ENCODE results near the gene SPACA9. TPM values are rescaled to one million over a fixed set of nuclear protein-coding genes. Genes with fewer than 3 reads are reported as not detected.

Gene SPACA9
- total RNA-seq, 1 donor from 2014 or later, result 5.7 TPM

DNA sequence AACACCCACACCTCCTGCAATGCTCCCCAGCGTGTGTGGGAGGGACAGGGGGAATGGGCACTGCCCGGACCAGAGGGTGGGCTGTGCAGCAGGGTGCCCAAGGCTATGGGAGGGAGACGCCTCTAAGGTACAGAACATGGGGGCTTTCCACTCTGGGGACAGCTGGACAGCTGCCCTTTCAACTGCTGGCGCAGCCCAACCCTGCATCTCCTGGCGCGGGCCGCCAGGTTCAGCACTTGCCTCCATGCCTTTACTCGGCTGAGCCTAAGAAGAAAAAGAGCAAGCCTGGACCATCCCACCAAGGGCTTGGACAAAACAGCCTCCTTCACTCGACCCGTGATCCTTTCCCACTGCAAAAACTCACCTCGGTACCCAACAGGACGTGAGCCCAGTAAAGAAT lies 15.6 kb upstream of the SPACA9 start:
- Histone ChIP-seq H3K27ac (replicated peaks) (no peak overlapping the region), H3K4me1 (peaks cover 1% of the 10 kb centered on the region), H3K36me3 (no peaks in the 10 kb centered on the region), H3K4me3 (no peak overlapping the region), H3K9me3 (replicated peaks) (no peaks in the 10 kb centered on the region), H3K27me3 (ENCODE audit: low read depth) (peaks cover 4% of the 10 kb centered on the region)
- TF ChIP-seq, protein P1, sequence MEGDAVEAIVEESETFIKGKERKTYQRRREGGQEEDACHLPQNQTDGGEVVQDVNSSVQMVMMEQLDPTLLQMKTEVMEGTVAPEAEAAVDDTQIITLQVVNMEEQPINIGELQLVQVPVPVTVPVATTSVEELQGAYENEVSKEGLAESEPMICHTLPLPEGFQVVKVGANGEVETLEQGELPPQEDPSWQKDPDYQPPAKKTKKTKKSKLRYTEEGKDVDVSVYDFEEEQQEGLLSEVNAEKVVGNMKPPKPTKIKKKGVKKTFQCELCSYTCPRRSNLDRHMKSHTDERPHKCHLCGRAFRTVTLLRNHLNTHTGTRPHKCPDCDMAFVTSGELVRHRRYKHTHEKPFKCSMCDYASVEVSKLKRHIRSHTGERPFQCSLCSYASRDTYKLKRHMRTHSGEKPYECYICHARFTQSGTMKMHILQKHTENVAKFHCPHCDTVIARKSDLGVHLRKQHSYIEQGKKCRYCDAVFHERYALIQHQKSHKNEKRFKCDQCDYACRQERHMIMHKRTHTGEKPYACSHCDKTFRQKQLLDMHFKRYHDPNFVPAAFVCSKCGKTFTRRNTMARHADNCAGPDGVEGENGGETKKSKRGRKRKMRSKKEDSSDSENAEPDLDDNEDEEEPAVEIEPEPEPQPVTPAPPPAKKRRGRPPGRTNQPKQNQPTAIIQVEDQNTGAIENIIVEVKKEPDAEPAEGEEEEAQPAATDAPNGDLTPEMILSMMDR (IDR thresholded peaks at IDR 0.05; ENCODE audit: borderline replicate concordance), result no peak
- DNase-seq, result no peak
- intact Hi-C loops (cut with micrococcal nuclease), result no loop called here

DNA sequence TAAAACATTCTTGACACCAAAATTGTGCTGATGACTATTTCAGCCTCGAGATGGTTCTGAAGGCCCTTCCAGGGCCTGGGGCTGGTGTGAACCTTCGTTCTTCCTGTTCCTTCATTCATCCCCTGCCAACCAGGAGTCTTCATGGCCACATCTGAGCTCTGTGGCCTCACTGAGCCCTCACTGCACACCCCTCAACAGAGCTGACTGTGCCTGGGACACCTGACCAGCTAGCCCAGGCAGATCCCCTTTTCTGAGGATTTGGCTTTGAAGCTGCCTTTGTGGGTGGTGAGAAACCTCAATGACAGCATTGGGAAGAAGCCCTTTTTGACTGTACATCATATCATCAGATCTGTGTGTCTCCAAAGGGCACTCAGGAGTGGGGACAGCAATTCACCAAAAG lies 14.4 kb upstream of the SPACA9 start:
- H3K36me3 ChIP-seq, result no peaks in the 10 kb centered on the region
- H3K27me3 ChIP-seq (ENCODE audit: low read depth), result no peaks in the 10 kb centered on the region
- H3K4me3 ChIP-seq, result no peak overlapping the region
- DNase-seq, result no peak
- no peaks in the 10 kb centered on the region for H3K4me1 ChIP-seq
- H3K27ac ChIP-seq (replicated peaks), result no peak overlapping the region
- no peaks in the 10 kb centered on the region for H3K9me3 ChIP-seq (replicated peaks)
- TF ChIP-seq, protein P1 (IDR thresholded peaks at IDR 0.05; ENCODE audit: borderline replicate concordance), result no peak
- intact Hi-C loops (cut with micrococcal nuclease), result no loop called here

DNA sequence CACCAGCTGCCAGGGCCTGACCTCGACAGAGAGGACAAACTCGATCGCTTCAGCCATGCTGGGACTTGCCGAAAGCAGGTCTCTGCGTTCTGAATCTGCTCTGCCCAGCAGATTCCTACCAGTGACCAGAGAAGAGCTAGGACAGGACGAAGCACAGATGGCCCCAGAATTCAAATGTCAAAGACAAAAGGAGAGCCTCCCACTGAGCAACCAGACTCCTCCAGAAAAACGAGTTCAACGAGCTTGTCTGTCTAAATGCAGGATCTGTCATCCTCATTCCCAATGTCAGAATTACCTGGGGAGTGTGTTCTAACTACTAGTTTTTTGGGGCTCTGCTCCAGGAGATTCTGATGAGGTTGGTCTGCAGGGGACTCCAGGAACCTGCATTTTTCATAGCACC lies 14.0 kb upstream of the SPACA9 start:
- H3K27me3 ChIP-seq (ENCODE audit: low read depth), result peaks cover 3% of the 10 kb centered on the region
- no peaks in the 10 kb centered on the region for H3K9me3 ChIP-seq (replicated peaks)
- TF ChIP-seq, protein P1 (IDR thresholded peaks at IDR 0.05; ENCODE audit: borderline replicate concordance), result no peak
- no peaks in the 10 kb centered on the region for H3K36me3 ChIP-seq
- DNase-seq, result no peak
- no peaks in the 10 kb centered on the region for H3K4me1 ChIP-seq
- intact Hi-C loops (cut with micrococcal nuclease), result no loop called here
- no peak overlapping the region for H3K27ac ChIP-seq (replicated peaks)
- no peak overlapping the region for H3K4me3 ChIP-seq

DNA sequence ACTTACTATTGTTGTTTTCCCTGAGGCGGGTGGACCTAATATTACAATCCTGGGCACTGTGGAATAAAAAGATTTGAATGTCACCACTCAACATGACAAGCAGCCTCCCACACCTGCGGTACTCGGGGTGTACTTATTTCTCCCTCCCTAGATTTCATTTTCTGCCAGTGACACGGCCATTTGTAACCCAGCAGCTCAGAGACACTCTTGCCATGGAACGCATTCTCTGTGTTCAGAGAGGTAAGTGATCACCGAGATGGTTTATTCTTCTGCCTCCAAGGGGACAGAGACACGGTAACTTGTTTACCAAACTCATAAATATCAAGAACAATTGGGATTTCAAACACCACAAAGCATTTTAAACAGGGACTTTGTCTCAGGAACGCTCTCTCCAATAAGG lies 11.8 kb upstream of the SPACA9 start:
- DNase-seq, result no peak
- H3K4me3 ChIP-seq, result no peak overlapping the region
- peaks cover 4% of the 10 kb centered on the region for H3K27me3 ChIP-seq (ENCODE audit: low read depth)
- H3K27ac ChIP-seq (replicated peaks), result no peak overlapping the region
- intact Hi-C loops (cut with micrococcal nuclease), result no loop called here
- no peaks in the 10 kb centered on the region for H3K9me3 ChIP-seq (replicated peaks)
- no peaks in the 10 kb centered on the region for H3K4me1 ChIP-seq
- TF ChIP-seq, protein P1 (IDR thresholded peaks at IDR 0.05; ENCODE audit: borderline replicate concordance), result no peak
- no peaks in the 10 kb centered on the region for H3K36me3 ChIP-seq

DNA sequence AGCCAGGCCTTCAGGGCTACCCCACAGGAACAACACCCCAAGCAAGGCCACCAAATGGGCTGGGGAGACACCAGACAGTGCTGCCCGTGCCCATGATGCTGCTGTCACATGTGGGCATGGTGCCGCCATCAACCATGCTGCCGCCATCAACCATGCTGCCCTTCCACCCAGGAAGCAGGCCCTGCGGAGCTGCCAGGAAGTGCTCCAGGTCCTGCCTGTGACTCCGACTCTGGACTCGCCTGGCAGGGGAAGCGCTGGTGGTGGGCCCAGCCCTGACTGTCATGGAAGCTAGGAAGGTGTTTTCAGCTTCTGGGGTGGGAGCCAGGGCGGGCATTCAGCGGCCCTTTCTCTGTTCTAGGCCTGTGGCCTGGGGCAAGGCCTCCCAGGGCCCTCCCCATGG lies 9.4 kb upstream of the SPACA9 start:
- no peaks in the 10 kb centered on the region for H3K9me3 ChIP-seq (replicated peaks)
- no peak overlapping the region for H3K4me3 ChIP-seq
- no peak for DNase-seq
- H3K27ac ChIP-seq (replicated peaks), result no peak overlapping the region
- intact Hi-C loops (cut with micrococcal nuclease), result no loop called here
- H3K36me3 ChIP-seq, result no peaks in the 10 kb centered on the region
- TF ChIP-seq, protein P1 (IDR thresholded peaks at IDR 0.05; ENCODE audit: borderline replicate concordance), result no peak
- H3K4me1 ChIP-seq, result no peaks in the 10 kb centered on the region
- H3K27me3 ChIP-seq (ENCODE audit: low read depth), result peaks cover 4% of the 10 kb centered on the region

DNA sequence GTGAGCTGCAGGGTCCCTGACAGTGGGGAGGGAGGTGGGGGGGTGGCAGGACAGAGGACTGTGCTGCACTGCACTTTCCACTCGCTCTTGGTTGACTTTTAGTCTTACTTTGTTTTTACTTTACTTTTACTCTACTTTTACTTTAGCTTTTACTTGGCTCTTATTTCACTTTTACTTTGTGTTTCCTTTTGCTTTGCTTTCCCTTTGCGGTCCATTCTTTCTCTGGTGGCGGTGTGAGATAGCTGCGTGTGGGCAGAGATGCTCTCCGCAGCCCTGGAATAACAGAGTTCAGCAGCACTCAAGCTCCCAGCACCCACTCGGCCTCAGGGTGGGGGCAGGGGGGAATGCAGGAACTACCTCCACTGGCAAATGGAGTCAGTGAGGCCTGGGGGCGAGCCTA lies 5.3 kb upstream of the SPACA9 start:
- no peak overlapping the region for H3K4me3 ChIP-seq
- TF ChIP-seq, protein P1 (IDR thresholded peaks at IDR 0.05; ENCODE audit: borderline replicate concordance), result no peak
- no peak for DNase-seq
- H3K9me3 ChIP-seq (replicated peaks), result no peaks in the 10 kb centered on the region
- peaks cover 4% of the 10 kb centered on the region for H3K27me3 ChIP-seq (ENCODE audit: low read depth)
- H3K4me1 ChIP-seq, result peaks cover 9% of the 10 kb centered on the region
- H3K36me3 ChIP-seq, result no peaks in the 10 kb centered on the region
- H3K27ac ChIP-seq (replicated peaks), result no peak overlapping the region
- intact Hi-C loops (cut with micrococcal nuclease), result no loop called here
